ENCODE measurements around the gene KPNA4.
"Not testable (repeated sequence)": the region's sequence is repeated elsewhere in the genome, so short reads cannot be mapped to it uniquely, and the experiment has no call there.

The KPNA4 gene

DNA sequence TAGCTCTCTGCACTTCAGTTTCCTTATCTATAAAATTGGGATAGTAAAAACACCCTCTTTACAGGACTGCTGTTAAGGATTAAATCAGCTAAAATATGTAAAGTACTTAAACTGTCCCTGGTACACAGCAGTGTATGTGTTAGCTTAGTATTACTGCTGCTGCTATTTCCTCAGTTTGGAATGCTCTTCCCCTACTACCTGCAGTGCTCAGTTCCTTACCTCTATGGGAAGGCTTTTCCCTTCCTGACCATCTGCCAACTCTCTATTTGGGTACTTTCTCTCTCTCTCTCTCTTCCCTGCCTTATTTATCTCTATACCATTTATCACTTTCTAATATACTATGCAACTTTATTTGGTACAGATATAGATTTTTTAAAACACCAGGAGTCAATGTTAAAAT is 26.5 kb downstream of the KPNA4 start:
- CTCF ChIA-PET, result interaction anchor here (0.8 to 1.8 kb wide), 2 partner anchors 18 to 33 kb away, joined by 3 to 4 read pairs; no protein-coding TSS in a partner anchor
- TF ChIP-seq, protein P1, sequence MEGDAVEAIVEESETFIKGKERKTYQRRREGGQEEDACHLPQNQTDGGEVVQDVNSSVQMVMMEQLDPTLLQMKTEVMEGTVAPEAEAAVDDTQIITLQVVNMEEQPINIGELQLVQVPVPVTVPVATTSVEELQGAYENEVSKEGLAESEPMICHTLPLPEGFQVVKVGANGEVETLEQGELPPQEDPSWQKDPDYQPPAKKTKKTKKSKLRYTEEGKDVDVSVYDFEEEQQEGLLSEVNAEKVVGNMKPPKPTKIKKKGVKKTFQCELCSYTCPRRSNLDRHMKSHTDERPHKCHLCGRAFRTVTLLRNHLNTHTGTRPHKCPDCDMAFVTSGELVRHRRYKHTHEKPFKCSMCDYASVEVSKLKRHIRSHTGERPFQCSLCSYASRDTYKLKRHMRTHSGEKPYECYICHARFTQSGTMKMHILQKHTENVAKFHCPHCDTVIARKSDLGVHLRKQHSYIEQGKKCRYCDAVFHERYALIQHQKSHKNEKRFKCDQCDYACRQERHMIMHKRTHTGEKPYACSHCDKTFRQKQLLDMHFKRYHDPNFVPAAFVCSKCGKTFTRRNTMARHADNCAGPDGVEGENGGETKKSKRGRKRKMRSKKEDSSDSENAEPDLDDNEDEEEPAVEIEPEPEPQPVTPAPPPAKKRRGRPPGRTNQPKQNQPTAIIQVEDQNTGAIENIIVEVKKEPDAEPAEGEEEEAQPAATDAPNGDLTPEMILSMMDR (IDR thresholded peaks at IDR 0.05; ENCODE audit: control extremely low read depth, extremely low read depth, low read depth, missing control alignments), result no peak
- DNase-seq (ENCODE audit: extremely low spot score), result no peak
- POLR2A ChIA-PET, result no interaction called here

DNA sequence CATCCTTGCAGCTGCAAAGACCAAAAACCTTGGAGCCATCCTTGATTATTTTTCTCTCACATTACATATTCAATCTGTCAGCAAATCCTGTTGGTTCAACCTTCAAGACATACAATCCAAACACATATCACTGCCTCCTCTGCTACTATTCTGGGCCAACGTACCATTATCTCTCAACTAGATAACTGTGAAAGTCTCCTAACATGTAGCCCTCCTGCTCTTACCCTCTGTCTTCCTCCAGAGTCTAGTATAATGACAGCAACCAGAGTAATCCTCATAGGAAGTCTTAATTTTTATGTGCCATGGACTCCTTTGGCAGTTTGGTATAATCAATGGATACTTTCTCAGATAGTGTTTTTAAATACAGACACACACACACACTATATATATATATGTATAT is 27.6 kb downstream of the KPNA4 start:
- TF ChIP-seq, protein P1 (IDR thresholded peaks at IDR 0.05; ENCODE audit: control extremely low read depth, extremely low read depth, low read depth, missing control alignments), result no peak
- POLR2A ChIA-PET, result no interaction called here
- CTCF ChIA-PET, result interaction anchor here (1.8 kb wide), 1 partner anchor 32 kb away, joined by 4 read pairs; no protein-coding TSS in a partner anchor
- DNase-seq (ENCODE audit: extremely low spot score), result no peak

DNA sequence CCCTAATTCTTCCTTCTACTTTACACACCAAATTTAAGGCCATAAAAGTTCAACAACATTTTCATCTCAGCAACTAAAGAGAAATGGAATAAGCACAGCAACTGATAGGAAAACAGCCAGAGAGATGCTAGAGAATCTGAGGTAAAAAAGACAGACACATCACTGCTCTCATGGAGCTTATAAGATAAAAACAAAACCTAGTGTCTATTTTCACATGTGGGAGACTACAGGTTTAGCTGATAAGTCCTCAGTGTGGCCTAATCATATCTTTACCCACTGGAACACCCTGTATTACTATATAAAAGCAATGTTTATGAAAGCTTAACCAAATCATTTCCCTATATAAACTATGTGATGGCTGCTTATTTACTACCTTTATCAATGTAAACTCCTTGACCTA is 33.0 kb downstream of the KPNA4 start:
- ChIA-PET POLR2A (no interaction called here), CTCF (interaction anchor here (0.7 to 1.2 kb wide), 4 partner anchors 9 to 499 kb away, joined by 3 to 4 read pairs (median 4); no protein-coding TSS in a partner anchor)
- no peak for DNase-seq (ENCODE audit: extremely low spot score)
- TF ChIP-seq, protein P1 (IDR thresholded peaks at IDR 0.05; ENCODE audit: control extremely low read depth, extremely low read depth, low read depth, missing control alignments), result no peak

DNA sequence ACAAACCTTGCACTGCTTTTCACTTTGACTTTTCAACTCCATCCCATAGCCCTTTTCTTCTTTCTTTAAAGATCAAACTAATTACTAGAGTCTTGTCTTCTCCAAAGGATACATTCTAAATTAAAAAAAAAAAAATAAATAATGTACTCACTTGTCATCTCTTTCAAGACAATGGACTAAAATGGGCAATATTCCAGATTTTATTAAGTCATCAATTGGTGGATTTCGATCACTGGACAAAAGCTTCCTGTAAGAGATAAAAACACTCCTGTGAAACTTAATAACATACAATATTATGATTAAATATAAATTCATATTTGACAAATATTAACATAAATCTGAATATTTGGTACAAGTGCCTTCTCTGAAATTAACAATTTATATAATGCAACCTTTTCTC is 34.1 kb downstream of the KPNA4 start:
- no peak for DNase-seq (ENCODE audit: extremely low spot score)
- ChIA-PET POLR2A (no interaction called here), CTCF (no interaction called here)
- TF ChIP-seq, protein P1 (IDR thresholded peaks at IDR 0.05; ENCODE audit: control extremely low read depth, extremely low read depth, low read depth, missing control alignments), result no peak

DNA sequence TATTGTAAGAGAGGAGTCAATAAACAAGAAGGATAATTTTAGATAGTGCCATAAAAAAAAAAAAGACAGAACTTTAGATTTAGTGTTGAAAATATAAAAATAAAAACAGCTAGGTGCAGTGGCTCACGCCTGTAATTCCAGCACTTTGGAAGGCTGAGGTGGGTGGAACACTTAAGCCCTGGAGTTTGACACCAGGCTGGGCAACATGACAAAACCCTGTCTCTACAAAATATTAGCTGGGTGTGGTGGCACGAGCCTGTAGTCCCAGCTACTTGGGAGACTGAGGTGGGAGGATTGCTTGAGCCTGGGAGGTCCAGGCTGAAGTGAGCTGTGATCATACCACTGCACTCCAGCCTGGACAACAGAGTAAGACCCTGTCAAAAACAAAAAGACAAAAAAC is 49.0 kb downstream of the KPNA4 start:
- DNase-seq (ENCODE audit: extremely low spot score); POLR2A ChIA-PET: not testable (repeated sequence)
- CTCF ChIA-PET, result interaction anchor here (1.2 to 1.5 kb wide), 4 partner anchors 9 to 31 kb away, joined by 3 to 5 read pairs (median 4); no protein-coding TSS in a partner anchor

DNA sequence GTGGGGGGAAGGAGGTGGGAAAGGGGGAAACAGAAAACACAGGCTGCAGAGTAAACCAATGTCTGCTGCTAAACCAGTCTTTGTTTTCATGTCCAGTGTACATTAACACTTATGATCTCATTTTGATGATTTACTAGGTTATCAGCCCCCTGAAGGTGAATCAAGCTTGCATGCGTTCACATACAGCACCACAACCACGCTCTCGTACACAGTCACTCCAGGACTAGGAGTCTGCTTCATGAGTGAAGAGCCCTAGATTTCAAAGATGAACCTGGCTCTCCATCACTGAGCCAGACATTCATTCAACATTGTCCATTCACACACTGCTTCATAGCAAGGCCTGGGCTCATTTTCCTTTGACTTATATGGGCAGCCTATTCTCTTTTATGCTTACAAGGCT is 64.0 kb downstream of the KPNA4 start:
- POLR2A ChIA-PET, result no interaction called here
- TF ChIP-seq, protein P1 (IDR thresholded peaks at IDR 0.05; ENCODE audit: control extremely low read depth, extremely low read depth, low read depth, missing control alignments), result no peak
- DNase-seq (ENCODE audit: extremely low spot score), result no peak
- CTCF ChIA-PET, result no interaction called here

DNA sequence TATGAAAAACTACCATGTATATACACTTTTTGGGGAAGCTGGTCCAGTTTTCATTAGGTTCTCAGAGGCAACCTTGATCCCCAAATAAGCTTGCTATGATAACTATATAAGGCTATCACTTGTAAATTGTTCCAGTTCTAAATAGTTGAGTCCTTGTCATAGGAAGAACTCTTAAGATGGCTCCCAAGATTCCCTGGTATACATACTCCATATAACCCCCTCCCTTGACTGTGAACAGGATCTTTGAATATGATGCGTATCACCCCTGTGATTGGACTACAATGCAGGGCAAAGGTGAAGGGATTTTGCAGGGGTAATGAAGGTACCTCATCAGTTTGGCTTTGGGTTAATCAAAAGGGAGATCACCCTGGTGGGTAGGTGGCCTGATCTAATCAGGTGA is 67.2 kb downstream of the KPNA4 start:
- POLR2A ChIA-PET, result no interaction called here
- TF ChIP-seq, protein P1 (IDR thresholded peaks at IDR 0.05; ENCODE audit: control extremely low read depth, extremely low read depth, low read depth, missing control alignments), result no peak
- CTCF ChIA-PET, result interaction anchor here (1.3 kb wide), 1 partner anchor 23 kb away, joined by 4 read pairs; no protein-coding TSS in a partner anchor
- no peak for DNase-seq (ENCODE audit: extremely low spot score)

Measured in GM10248 (cell line).